SK-N-SH (cell line): ENCODE results near the gene RBM19. TPM values are rescaled to one million over a fixed set of nuclear protein-coding genes. Genes with fewer than 3 reads are reported as not detected.

ENCODE experiments used
- CTCF ChIA-PET: fragments of 300-600, 350-600 bp; formaldehyde crosslinking; extraction: SDS; loops from one replicate; lab custom pipeline; 2021; lab: Yijun Ruan, JAX
- POLR2A ChIA-PET: fragments of 350-600 bp; sonication (Branson Sonifier 250); formaldehyde crosslinking; extraction: SDS; loops from one replicate; lab custom pipeline; 2020; ENCODE audit warnings: antibody characterized with exemption, inconsistent platforms; lab: Yijun Ruan, JAX
- DNase-seq: peaks from one replicate; pipeline ENCODE4 v3.0.0; 2012
- H2AFZ ChIP-seq: fragments of 200-600 bp; sonication (generic); 2 replicates; pipeline ENCODE4 v1.8.1; 2016; ENCODE audit warnings: antibody characterized with exemption, mild to moderate bottlenecking, low read depth
- H3F3A ChIP-seq: fragments of 200-600 bp; sonication (generic); replicated peaks from 2 replicates; pipeline ENCODE3; 2016; ENCODE audit warnings: antibody characterized with exemption, mild to moderate bottlenecking; ENCODE audit not compliant: insufficient read depth
- H3K27ac ChIP-seq, 2 experiments: fragments of 200-500 bp in 1 of 2; fragments of 200-600 bp in 1 of 2; sonication (Bioruptor generic) in 1 of 2; sonication (generic), shearing (Covaris generic) in 1 of 2; 2 replicates each; pipeline versions ENCODE4 v1.5.1 to v1.6.1; 2014 to 2016; ENCODE audit warnings: low read depth in 2 of 2, inconsistent platforms in 1 of 2, low read length in 1 of 2, mild to moderate bottlenecking in 1 of 2, mixed read lengths in 1 of 2
- H3K27me3 ChIP-seq: fragments of 200-600 bp; sonication (generic), shearing (Covaris generic); 2 replicates; pipeline ENCODE4 v1.6.1; 2016; ENCODE audit warnings: mixed run types; ENCODE audit not compliant: insufficient read depth
- H3K36me3 ChIP-seq, 2 experiments: fragments of 200-500 bp in 1 of 2; fragments of 200-600 bp in 1 of 2; sonication (Bioruptor generic) in 1 of 2; sonication (generic) in 1 of 2; replicated peaks in 1 of 2; 2 replicates each; pipeline versions ENCODE3 to v1.5.1; 2014 to 2016; ENCODE audit warnings: low read length in 1 of 2, mild to moderate bottlenecking in 1 of 2; ENCODE audit not compliant: insufficient read depth in 2 of 2, control insufficient read depth in 1 of 2
- H3K4me1 ChIP-seq, 2 experiments: fragments of 200-500 bp in 1 of 2; fragments of 200-600 bp in 1 of 2; sonication (Bioruptor generic) in 1 of 2; sonication (generic), shearing (Covaris generic) in 1 of 2; 2 replicates each; pipeline versions ENCODE4 v1.5.1 to v1.6.1; 2014 to 2016; ENCODE audit warnings: low read depth in 1 of 2, low read length in 1 of 2, mixed run types in 1 of 2; ENCODE audit not compliant: insufficient read depth in 2 of 2, control insufficient read depth in 1 of 2
- H3K4me2 ChIP-seq: fragments of 200-600 bp; sonication (generic), shearing (Covaris generic); 2 replicates; pipeline ENCODE4 v1.6.1; 2017; ENCODE audit warnings: mixed run types
- H3K4me3 ChIP-seq, 2 experiments: fragments of 200-500 bp in 1 of 2; fragments of 200-600 bp in 1 of 2; sonication (Bioruptor generic) in 1 of 2; sonication (generic), shearing (Covaris generic) in 1 of 2; 2 replicates each; pipeline versions ENCODE4 v1.5.1 to v1.8.1; 2014 to 2016; ENCODE audit warnings: low read depth in 2 of 2, inconsistent platforms in 1 of 2, low read length in 1 of 2, mild to moderate bottlenecking in 1 of 2, mixed read lengths in 1 of 2, moderate library complexity in 1 of 2
- H3K79me2 ChIP-seq: fragments of 200-600 bp; sonication (generic); 2 replicates; pipeline ENCODE4 v1.8.1; 2017; ENCODE audit warnings: mild to moderate bottlenecking; ENCODE audit not compliant: insufficient read depth
- H3K9ac ChIP-seq: fragments of 200-600 bp; sonication (generic); 2 replicates; pipeline ENCODE4 v1.6.1; 2017; ENCODE audit warnings: mixed run types
- H3K9me2 ChIP-seq: fragments of 200-600 bp; sonication (generic); 2 replicates; pipeline ENCODE4 v1.6.1; 2017; ENCODE audit warnings: mixed run types
- H3K9me3 ChIP-seq: fragments of 200-600 bp; sonication (generic); 2 replicates; pipeline ENCODE4 v1.6.1; 2017; ENCODE audit warnings: mixed run types, mild to moderate bottlenecking, moderate library complexity
- H4K20me1 ChIP-seq: fragments of 200-600 bp; sonication (generic); 2 replicates; pipeline ENCODE4 v1.6.1; 2017; ENCODE audit warnings: mild to moderate bottlenecking, mixed run types; ENCODE audit not compliant: insufficient read depth
- ELF1 ChIP-seq: IDR thresholded peaks from 2 replicates; pipeline ENCODE4 v1.4.0; 2012
- EP300 ChIP-seq, 2 experiments: IDR thresholded peaks; 2 replicates each; pipeline versions ENCODE4 v1.4.0 to v1.6.1; 2012; ENCODE audit warnings: borderline replicate concordance in 1 of 2, low read depth in 1 of 2, low read length in 1 of 2
- GABPA ChIP-seq: IDR thresholded peaks from 2 replicates; pipeline ENCODE4 v1.4.0; 2012; ENCODE audit warnings: low read depth, mild to moderate bottlenecking
- GATA2 ChIP-seq: sonication (generic); formaldehyde crosslinking; IDR thresholded peaks from 2 replicates; pipeline ENCODE4 v1.5.0; 2020; ENCODE audit warnings: mild to moderate bottlenecking, missing genetic modification reagents
- IRF3 ChIP-seq: fragments of 150-350 bp; IDR thresholded peaks from 2 replicates; pipeline ENCODE4 v1.6.1; 2016; ENCODE audit warnings: mild to moderate bottlenecking, low read depth, low read length
- MEF2A ChIP-seq: IDR thresholded peaks from 2 replicates; pipeline ENCODE4 v1.4.0; 2012; ENCODE audit warnings: low read depth, borderline replicate concordance
- NFIC ChIP-seq: IDR thresholded peaks from 2 replicates; pipeline ENCODE4 v1.4.0; 2012; ENCODE audit warnings: borderline replicate concordance
- NRF1 ChIP-seq: IDR thresholded peaks from 2 replicates; pipeline ENCODE4 v1.6.1; 2012; ENCODE audit warnings: low read depth, mild to moderate bottlenecking, low read length
- RCOR1 ChIP-seq: fragments of 150-350 bp; IDR thresholded peaks from 2 replicates; pipeline ENCODE4 v1.6.1; 2017; ENCODE audit warnings: antibody characterized with exemption, low read length
- SIN3A ChIP-seq: IDR thresholded peaks from 2 replicates; pipeline ENCODE4 v1.6.1; 2012; ENCODE audit warnings: low read depth, mild to moderate bottlenecking, low read length, moderate library complexity, borderline replicate concordance
- USF1 ChIP-seq: IDR thresholded peaks from 2 replicates; pipeline ENCODE4 v1.4.0; 2012; ENCODE audit warnings: low read depth, borderline replicate concordance
- WGBS: methylation state at CpG from one replicate; pipeline ENCODE4 v1.1.6; 2017; ENCODE audit warnings: low lambda C conversion rate; 5-methylcytosine and 5-hydroxymethylcytosine counted together
- polyA plus RNA-seq, 3 experiments: library from polyadenylated mRNA; depleted of rRNA; stranded (reverse); fragments of >200 nt; gene quantifications; 2 replicates each; pipeline ENCODE4 v1.2.3, GENCODE V29; 2012

The RBM19 gene
- polyA plus RNA-seq, 1 of the 3 experiments (the other 2 are of a cell fraction): 16.6 TPM

GRCh38 chr12:113954547-113954946 lies 11.6 kb downstream of the RBM19 start (continued):
- TF ChIP-seq NFIC: no peak
- no peak for TF ChIP-seq GABPA
- no peak for TF ChIP-seq GATA2
- TF ChIP-seq NRF1: no peak

- no peaks in the 10 kb centered on the region for H3K9me3 ChIP-seq
- no peaks in the 10 kb centered on the region for H3K9me2 ChIP-seq
- no peaks in the 10 kb centered on the region for H3K4me1 ChIP-seq
- peaks cover 22 to 75% of the 10 kb centered on the region in 2 experiments for H3K36me3 ChIP-seq
- H4K20me1 ChIP-seq: no peaks in the 10 kb centered on the region
- ChIA-PET POLR2A (interaction anchor here (0.6 kb wide), 1 partner anchor 19 kb away, joined by 3 read pairs; no protein-coding TSS in a partner anchor), CTCF (interaction anchor here (1.7 kb wide), 1 partner anchor 16 kb away, joined by 8 read pairs; no protein-coding TSS in a partner anchor)
- no peaks in the 10 kb centered on the region for H3K79me2 ChIP-seq
- H3K9ac ChIP-seq: no peak overlapping the region
- H3K27me3 ChIP-seq: no peaks in the 10 kb centered on the region
- no peaks in the 10 kb centered on the region for H3F3A ChIP-seq
- DNase-seq: no peak
- TF ChIP-seq GABPA: no peak
- no peak for TF ChIP-seq IRF3
- no peak for TF ChIP-seq ELF1
- TF ChIP-seq RCOR1: no peak
- no peak for TF ChIP-seq EP300 (IDR thresholded peaks at IDR 0.05; ENCODE audit: borderline replicate concordance in 1 of 2, low read depth in 1 of 2, low read length in 1 of 2)
- TF ChIP-seq SIN3A: no peak
- TF ChIP-seq, all 33 proteins: peak for 0
- H3K4me2 ChIP-seq: no peak overlapping the region
- no peak overlapping the region for H3K27ac ChIP-seq
- no peak overlapping the region for H2AFZ ChIP-seq
- 87% methylated on average over 3 of the region's 3 CpGs for WGBS
- H3K4me3 ChIP-seq: no peak overlapping the region
These were observed 15.3 kb downstream of the RBM19 start for GRCh38 chr12:113950873-113951272.

- no peaks in the 10 kb centered on the region for H3F3A ChIP-seq
- TF ChIP-seq MEF2A (no peak), USF1 (no peak)
- TF ChIP-seq, all 33 proteins: peak for 0
- H3K9me2 ChIP-seq: no peaks in the 10 kb centered on the region
- no peak overlapping the region for H3K4me2 ChIP-seq
- no peaks in the 10 kb centered on the region for H3K79me2 ChIP-seq
- H3K36me3 ChIP-seq: peaks cover 23 to 76% of the 10 kb centered on the region in 2 experiments
- no peaks in the 10 kb centered on the region for H4K20me1 ChIP-seq
- CTCF ChIA-PET: interaction anchor here (1.7 kb wide), 1 partner anchor 17 kb away, joined by 8 read pairs; no protein-coding TSS in a partner anchor
- no peak for DNase-seq
- POLR2A ChIA-PET: no interaction called here
- H3K9ac ChIP-seq: no peak overlapping the region
- no peaks in the 10 kb centered on the region for H3K9me3 ChIP-seq
- H3K4me3 ChIP-seq: no peak overlapping the region
- H2AFZ ChIP-seq: no peak overlapping the region
- no peaks in the 10 kb centered on the region for H3K27me3 ChIP-seq
- H3K27ac ChIP-seq: no peak overlapping the region
- WGBS: 88% methylated on average over 10 of the region's 10 CpGs
- H3K4me1 ChIP-seq: no peaks in the 10 kb centered on the region
These were observed 16.5 kb downstream of the RBM19 start for GRCh38 chr12:113949321-113950305.
